Mammary epithelial cell (primary cell): ENCODE data around the gene FKBP15.

ENCODE experiments used
- CTCF ChIP-seq, 2 donors: IDR thresholded peaks in 1 of 2; conservative IDR thresholded peaks in 1 of 2; 2 replicates each; pipeline ENCODE4 v1.5.1; 2011 to 2012; ENCODE audit warnings: inconsistent platforms in 2 of 2, low read length in 2 of 2, mild to moderate bottlenecking in 2 of 2, control low read depth in 1 of 2, low read depth in 1 of 2; ENCODE audit not compliant: insufficient read depth in 1 of 2; ENCODE audit errors: extremely low read depth in 1 of 2
- EZH2 ChIP-seq: IDR thresholded peaks from 2 replicates; pipeline ENCODE4 v1.6.1; 2012; ENCODE audit warnings: low read length, inconsistent platforms, borderline replicate concordance

GRCh38 chr9:113166039-113166438 is 55.0 kb downstream of the FKBP15 start:
- TF ChIP-seq CTCF (conservative IDR thresholded peaks at IDR 0.05 in 1 of 2, IDR thresholded peaks at IDR 0.05 in 1 of 2; ENCODE audit: extremely low read depth in 1 of 2, insufficient read depth in 1 of 2, low read depth in 1 of 2, low read length in 2 of 2), result no peak
- TF ChIP-seq EZH2, result no peak
